ENCODE data around the gene TIMM13.

DNA sequence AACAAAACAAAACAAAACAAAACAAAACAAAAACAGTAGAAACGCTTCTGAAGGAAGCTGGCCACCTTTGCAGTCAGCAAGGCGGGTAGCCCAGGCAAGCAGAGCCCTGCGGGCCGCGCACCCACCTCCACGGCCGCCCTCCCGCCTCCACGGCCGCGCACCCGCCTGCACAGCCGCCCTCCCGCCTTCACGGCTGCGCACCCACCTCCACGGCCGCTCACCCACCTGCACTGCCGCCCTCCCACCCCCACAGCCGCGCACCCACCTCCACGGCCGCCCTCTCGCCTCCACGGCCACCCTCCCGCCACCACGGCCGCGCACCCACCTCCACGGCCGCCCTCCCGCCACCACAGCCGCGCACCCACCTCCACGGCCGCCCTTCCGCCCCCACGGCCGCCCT, 9.0 kb upstream of the TIMM13 start:
- TF ChIP-seq SIN3A (conservative IDR thresholded peaks at IDR 0.05 in 1 of 2, IDR thresholded peaks at IDR 0.05 in 1 of 2; ENCODE audit: low read depth in 1 of 2, low read length in 2 of 2) (no peak), POLR2A (IDR thresholded peaks at IDR 0.05; ENCODE audit: control extremely low read depth in 1 of 2, low read depth in 2 of 2, low read length in 2 of 2) (no peak), TAF1 (IDR thresholded peaks at IDR 0.05; ENCODE audit: low read depth, low read length) (no peak), YY1 (IDR thresholded peaks at IDR 0.05; ENCODE audit: low read depth, low read length) (no peak)
- TF ChIP-seq, protein P1, sequence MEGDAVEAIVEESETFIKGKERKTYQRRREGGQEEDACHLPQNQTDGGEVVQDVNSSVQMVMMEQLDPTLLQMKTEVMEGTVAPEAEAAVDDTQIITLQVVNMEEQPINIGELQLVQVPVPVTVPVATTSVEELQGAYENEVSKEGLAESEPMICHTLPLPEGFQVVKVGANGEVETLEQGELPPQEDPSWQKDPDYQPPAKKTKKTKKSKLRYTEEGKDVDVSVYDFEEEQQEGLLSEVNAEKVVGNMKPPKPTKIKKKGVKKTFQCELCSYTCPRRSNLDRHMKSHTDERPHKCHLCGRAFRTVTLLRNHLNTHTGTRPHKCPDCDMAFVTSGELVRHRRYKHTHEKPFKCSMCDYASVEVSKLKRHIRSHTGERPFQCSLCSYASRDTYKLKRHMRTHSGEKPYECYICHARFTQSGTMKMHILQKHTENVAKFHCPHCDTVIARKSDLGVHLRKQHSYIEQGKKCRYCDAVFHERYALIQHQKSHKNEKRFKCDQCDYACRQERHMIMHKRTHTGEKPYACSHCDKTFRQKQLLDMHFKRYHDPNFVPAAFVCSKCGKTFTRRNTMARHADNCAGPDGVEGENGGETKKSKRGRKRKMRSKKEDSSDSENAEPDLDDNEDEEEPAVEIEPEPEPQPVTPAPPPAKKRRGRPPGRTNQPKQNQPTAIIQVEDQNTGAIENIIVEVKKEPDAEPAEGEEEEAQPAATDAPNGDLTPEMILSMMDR (IDR thresholded peaks at IDR 0.05; ENCODE audit: control extremely low read depth in 1 of 3, insufficient read depth in 1 of 3, low read depth in 1 of 3, low read length in 3 of 3), result no peak

Measured in H1 (cell line).